Keratinocyte (primary cell): Measurements from ENCODE around the gene SEL1L. TPM values are rescaled to one million over a fixed set of nuclear protein-coding genes. Genes with fewer than 3 reads are reported as not detected.

Source experiments
- DNase-seq: peaks from one replicate; pipeline ENCODE4 v3.0.0-alpha.2; 2011; ENCODE audit warnings: low read depth, missing footprints, low spot score
- FAIRE-seq: peaks from 2 replicates; lab custom pipeline; 2011; peaks lifted over from hg19 to GRCh38; lab: Jason Lieb, UNC
- H2AFZ ChIP-seq: 2 replicates; pipeline ENCODE4 v1.6.0; 2012; ENCODE audit warnings: low read length, control low read depth, inconsistent platforms; ENCODE audit not compliant: control insufficient read depth
- H3K27ac ChIP-seq: 2 replicates; pipeline ENCODE4 v1.5.1; 2011; ENCODE audit warnings: low read length; ENCODE audit not compliant: control insufficient read depth, insufficient read depth
- H3K27me3 ChIP-seq: 3 replicates; pipeline ENCODE4 v1.6.0; 2011; ENCODE audit warnings: low read length; ENCODE audit not compliant: control insufficient read depth, insufficient read depth; ENCODE audit errors: extremely low read depth
- H3K36me3 ChIP-seq, 2 experiments: 2 replicates in 1 of 2; 3 replicates in 1 of 2; pipeline ENCODE4 v1.5.1; 2011; ENCODE audit warnings: low read length in 2 of 2, mild to moderate bottlenecking in 1 of 2; ENCODE audit not compliant: control insufficient read depth in 2 of 2, insufficient read depth in 2 of 2; ENCODE audit errors: extremely low read depth in 1 of 2
- H3K4me1 ChIP-seq: 3 replicates; pipeline ENCODE4 v1.5.1; 2011; ENCODE audit warnings: low read length; ENCODE audit not compliant: control insufficient read depth, insufficient read depth; ENCODE audit errors: extremely low read depth
- H3K4me2 ChIP-seq: 3 replicates; pipeline ENCODE4 v1.6.0; 2011; ENCODE audit warnings: low read depth, low read length; ENCODE audit not compliant: control insufficient read depth, insufficient read depth; ENCODE audit errors: extremely low read depth
- H3K4me3 ChIP-seq, 3 experiments: fragments of 200-600 bp in 1 of 3; sonication (generic) in 1 of 3; 2 replicates in 2 of 3; 3 replicates in 1 of 3; pipeline ENCODE4 v1.5.1; 2011 to 2016; ENCODE audit warnings: low read length in 3 of 3, mild to moderate bottlenecking in 3 of 3, control low read depth in 2 of 3, inconsistent platforms in 1 of 3, low read depth in 1 of 3, mixed read lengths in 1 of 3, mixed run types in 1 of 3, moderate library complexity in 1 of 3; ENCODE audit not compliant: control insufficient read depth in 2 of 3, insufficient read depth in 2 of 3; ENCODE audit errors: extremely low read depth in 1 of 3
- H3K79me2 ChIP-seq: 2 replicates; pipeline ENCODE4 v1.6.0; 2012; ENCODE audit warnings: low read length; ENCODE audit not compliant: control insufficient read depth, insufficient read depth
- H3K9ac ChIP-seq: 3 replicates; pipeline ENCODE4 v1.6.0; 2011; ENCODE audit warnings: low read length; ENCODE audit not compliant: control insufficient read depth, insufficient read depth; ENCODE audit errors: extremely low read depth
- H3K9me1 ChIP-seq: 3 replicates; pipeline ENCODE4 v1.6.0; 2011; ENCODE audit warnings: low read length; ENCODE audit not compliant: control insufficient read depth, insufficient read depth; ENCODE audit errors: extremely low read depth
- H3K9me3 ChIP-seq: 2 replicates; pipeline ENCODE4 v1.5.1; 2012; ENCODE audit warnings: low read depth, low read length; ENCODE audit not compliant: control insufficient read depth
- H4K20me1 ChIP-seq: 3 replicates; pipeline ENCODE4 v1.6.0; 2011; ENCODE audit warnings: low read length; ENCODE audit not compliant: control insufficient read depth, insufficient read depth; ENCODE audit errors: extremely low read depth
- CTCF ChIP-seq, 3 experiments: IDR thresholded peaks in 1 of 3; conservative IDR thresholded peaks in 1 of 3; optimal IDR thresholded peaks in 1 of 3; 2 replicates in 2 of 3; 3 replicates in 1 of 3; pipeline versions ENCODE3 to v1.5.1; 2011; ENCODE audit warnings: low read length in 3 of 3, mild to moderate bottlenecking in 3 of 3, moderate library complexity in 2 of 3, control low read depth in 1 of 3, inconsistent platforms in 1 of 3; ENCODE audit not compliant: insufficient read depth in 2 of 3; ENCODE audit errors: extremely low read depth in 1 of 3
- EZH2 ChIP-seq: IDR thresholded peaks from one replicate; pipeline ENCODE4 v1.6.1; 2012; ENCODE audit warnings: inconsistent platforms, mild to moderate bottlenecking, low read length, moderate library complexity
- dilution Hi-C: fragments of 300-500 bp; cut with MboI; formaldehyde crosslinking; loops from one replicate; pipeline ENCODE4 v1.7.0; 2020; ENCODE audit warnings: low sequenced_read_pairs; ENCODE audit not compliant: extremely low pct_ligation_motif_present
- polyA minus RNA-seq, 3 experiments: library from RNA; depleted of rRNA, polyadenylated mRNA; stranded (reverse); fragments of >200 nt; gene quantifications; 1 replicate in 1 of 3; 2 replicates in 1 of 3; 3 replicates in 1 of 3; pipeline ENCODE4 v1.2.3, GENCODE V29; 2011
- polyA plus RNA-seq, 5 experiments: library from polyadenylated mRNA; depleted of rRNA in 3 of 5; stranded (reverse) in 3 of 5; stranded (forward) in 1 of 5; unstranded in 1 of 5; fragments of >200 nt; gene quantifications; 1 replicate in 1 of 5; 2 replicates in 3 of 5; 3 replicates in 1 of 5; pipeline versions ENCODE4 v1.2.1 to v1.2.3, GENCODE V29; 2011 to 2012; ENCODE audit warnings: missing spikeins in 2 of 5, low read depth in 1 of 5, low replicate concordance in 1 of 5

Gene SEL1L
- polyA plus RNA-seq (12.6 to 19.7 TPM (median 17.7 TPM) in 3 replicates), polyA minus RNA-seq (10.5 to 46.8 TPM (median 26.3 TPM) in 3 replicates)
- polyA plus RNA-seq (2011; ENCODE audit: low read depth), result 52.0 TPM
- polyA plus RNA-seq (2011; cell fraction: cytosol; rRNA removed), result 3.0 and 6.9 TPM in 2 replicates
- polyA plus RNA-seq (2011; cell fraction: nucleus; rRNA removed), result 34.0 and 40.3 TPM in 2 replicates
- polyA plus RNA-seq (2012; ENCODE audit: low replicate concordance), result 25.8 and 31.1 TPM in 2 replicates
- polyA minus RNA-seq (2011; cell fraction: cytosol; rRNA and poly(A)+ RNA removed), result 10.9 TPM
- polyA minus RNA-seq (2011; cell fraction: nucleus; rRNA and poly(A)+ RNA removed), result 40.1 and 81.8 TPM in 2 replicates

GRCh38 chr14:81533536-81534343 is at the start of gene SEL1L:
SEL1L (minus strand) TSS chr14:81533853; CDS start chr14:81533744, 109 bp downstream.
- H3K27ac ChIP-seq, result peak within 1 kb of the TSS; percentile 77

GRCh38 chr14:81582420-81582819 is 48.8 kb upstream of the SEL1L start:
- H3K9me3 ChIP-seq, result no peaks in the 10 kb centered on the region
- H3K36me3 ChIP-seq, result no peaks in the 10 kb centered on the region
- H3K27ac ChIP-seq, result no peak overlapping the region
- FAIRE-seq (no peak), DNase-seq (no peak)
- no peaks in the 10 kb centered on the region for H3K79me2 ChIP-seq
- dilution Hi-C loops, result no loop called here
- H2AFZ ChIP-seq, result no peak overlapping the region
- H3K27me3 ChIP-seq, result no peaks in the 10 kb centered on the region
- no peak overlapping the region for H3K4me3 ChIP-seq
- no peaks in the 10 kb centered on the region for H3K4me1 ChIP-seq
- no peaks in the 10 kb centered on the region for H3K9me1 ChIP-seq
- no peak for TF ChIP-seq EZH2
- no peak for TF ChIP-seq CTCF (optimal IDR thresholded peaks at IDR 0.05 in 1 of 3, IDR thresholded peaks at IDR 0.05 in 1 of 3, conservative IDR thresholded peaks at IDR 0.05 in 1 of 3; ENCODE audit: extremely low read depth in 1 of 3, insufficient read depth in 2 of 3, low read length in 3 of 3)
- no peak overlapping the region for H3K9ac ChIP-seq
- no peaks in the 10 kb centered on the region for H4K20me1 ChIP-seq
- no peak overlapping the region for H3K4me2 ChIP-seq

More at GRCh38 chr14:81533536-81534343, at the start of gene SEL1L:
- Histone ChIP-seq H3K79me2 (peaks cover 38% of the 10 kb centered on the region), H3K27me3 (no peaks in the 10 kb centered on the region), H3K4me1 (peaks cover 37% of the 10 kb centered on the region), H3K4me2 (peak within 1 kb of the TSS; percentile 72), H3K9ac (peak within 1 kb of the TSS; percentile 88), H3K4me3 (peak within 1 kb of the TSS; percentile 92 to 95 (median 94)), H3K9me1 (no peaks in the 10 kb centered on the region), H2AFZ (peak within 1 kb of the TSS; percentile 97), H4K20me1 (no peaks in the 10 kb centered on the region), H3K36me3 (no peaks in the 10 kb centered on the region), H3K9me3 (no peaks in the 10 kb centered on the region)
- dilution Hi-C loops, result no loop called here
- DNase-seq (peak; percentile 93), FAIRE-seq (peak; percentile 96)
- no peak for TF ChIP-seq CTCF (optimal IDR thresholded peaks at IDR 0.05 in 1 of 3, IDR thresholded peaks at IDR 0.05 in 1 of 3, conservative IDR thresholded peaks at IDR 0.05 in 1 of 3; ENCODE audit: extremely low read depth in 1 of 3, insufficient read depth in 2 of 3, low read length in 3 of 3)
- no peak for TF ChIP-seq EZH2
